ENCODE measurements around the gene CADM1.

GRCh38 chr11:115408036-115408921 lies 95.9 kb downstream of the CADM1 start:
- no peak for TF ChIP-seq CTCF (IDR thresholded peaks at IDR 0.05)
- TF ChIP-seq EP300 (IDR thresholded peaks at IDR 0.05), result no peak
- TF ChIP-seq POLR2A (IDR thresholded peaks at IDR 0.05), result no peak
